ENCODE measurements around the gene PLD1. TPM values are rescaled to one million over a fixed set of nuclear protein-coding genes. Genes with fewer than 3 reads are reported as not detected.

Gene PLD1
- total RNA-seq, 6 experiments from 2014 or later = 13.3 to 29.9 (median 18.5) TPM

DNA sequence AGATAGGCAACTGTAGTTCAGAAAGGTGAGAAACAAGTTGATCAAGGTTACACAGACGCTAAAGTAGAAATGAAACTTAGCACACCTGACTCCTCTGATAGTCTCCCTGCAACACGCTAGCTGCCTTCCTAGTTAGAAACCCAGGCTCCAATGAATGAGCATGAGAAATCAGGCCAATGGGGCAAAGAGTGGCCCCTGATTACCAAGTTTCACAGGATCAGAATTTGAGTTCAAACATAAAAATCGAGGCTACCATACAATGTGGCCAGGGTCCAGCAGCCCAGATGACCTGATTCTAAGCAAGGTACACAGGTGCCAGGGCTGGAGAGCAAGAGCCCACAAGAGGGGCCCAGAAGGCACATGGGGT, 7.7 kb downstream of the PLD1 start:
- H3K4me1 ChIP-seq = peaks cover 0 to 14% (median 7%) of the 10 kb centered on the region in 4 donors
- H3K36me3 ChIP-seq = no peaks in the 10 kb centered on the region
- H3K9me3 ChIP-seq = no peaks in the 10 kb centered on the region
- DNase-seq (no peak), ATAC-seq (peak; percentile 27 to 53 (median 42))
- H3K27me3 ChIP-seq = no peaks in the 10 kb centered on the region
- no peak overlapping the region for H3K4me3 ChIP-seq
- TF ChIP-seq CTCF (IDR thresholded peaks at IDR 0.05) = no peak
- TF ChIP-seq POLR2A (IDR thresholded peaks at IDR 0.05) = no peak
- H3K27ac ChIP-seq = peak overlapping the region in 2 of 3 donors; percentile 10 to 20
- WGBS (ENCODE audit: insufficient coverage, low coverage, low lambda C conversion rate, missing lambda C conversion rate) = 41% methylated on average over 3 of the region's 3 CpGs
- intact Hi-C loops (cut with DNase I) = no loop called here

- intact Hi-C loops (cut with DNase I) = no loop called here
- Histone ChIP-seq H3K9me3 (no peaks in the 10 kb centered on the region), H3K27ac (peak overlapping the region in 1 of 3 donors; percentile 10), H3K4me1 (peaks cover 0 to 14% (median 6%) of the 10 kb centered on the region in 4 donors), H3K36me3 (no peaks in the 10 kb centered on the region), H3K4me3 (no peak overlapping the region), H3K27me3 (no peaks in the 10 kb centered on the region)
- TF ChIP-seq CTCF (IDR thresholded peaks at IDR 0.05) (no peak), POLR2A (IDR thresholded peaks at IDR 0.05) (no peak)
- DNase-seq = no peak
- 78% methylated on average over 4 of the region's 4 CpGs for WGBS (ENCODE audit: insufficient coverage, low coverage, low lambda C conversion rate, missing lambda C conversion rate)
- ATAC-seq = peak in 3 of 4 donors; percentile 4 to 53 (median 10)
Measured at GRCh38 chr3:171801738-171802589, 8.3 kb downstream of the PLD1 start.

GRCh38 chr3:171799501-171799900, 10.8 kb downstream of the PLD1 start:
- no CpG with 5 or more reads among the region's 1 CpG for WGBS (ENCODE audit: insufficient coverage, low coverage, low lambda C conversion rate, missing lambda C conversion rate)
- intact Hi-C loops (cut with DNase I) = no loop called here
- peak in 1 of 4 donors; percentile 12 for ATAC-seq

GRCh38 chr3:171797873-171798272, 12.4 kb downstream of the PLD1 start:
- ATAC-seq = no peak
- intact Hi-C loops (cut with DNase I) = no loop called here

More at GRCh38 chr3:171799501-171799900, 10.8 kb downstream of the PLD1 start:
- no peaks in the 10 kb centered on the region for H3K4me1 ChIP-seq
- TF ChIP-seq POLR2A (IDR thresholded peaks at IDR 0.05) (no peak), CTCF (IDR thresholded peaks at IDR 0.05) (no peak)
- H3K27me3 ChIP-seq = no peaks in the 10 kb centered on the region
- H3K9me3 ChIP-seq = no peaks in the 10 kb centered on the region
- no peak overlapping the region for H3K27ac ChIP-seq
- H3K4me3 ChIP-seq = no peak overlapping the region
- DNase-seq = no peak
- no peaks in the 10 kb centered on the region for H3K36me3 ChIP-seq

More at GRCh38 chr3:171797873-171798272, 12.4 kb downstream of the PLD1 start:
- Histone ChIP-seq H3K4me1 (no peaks in the 10 kb centered on the region), H3K36me3 (no peaks in the 10 kb centered on the region), H3K4me3 (no peak overlapping the region), H3K27ac (no peak overlapping the region), H3K9me3 (no peaks in the 10 kb centered on the region), H3K27me3 (no peaks in the 10 kb centered on the region)
- TF ChIP-seq CTCF (IDR thresholded peaks at IDR 0.05) (no peak), POLR2A (IDR thresholded peaks at IDR 0.05) (no peak)
- DNase-seq = no peak
- WGBS (ENCODE audit: insufficient coverage, low coverage, low lambda C conversion rate, missing lambda C conversion rate) = 79% methylated on average over 3 of the region's 3 CpGs

Measured in right lobe of liver (tissue), 6 donors.